ENCODE data around the gene BCL6.
A peak's percentile ranks its signal among the peaks of the same experiment; 100 is the strongest.

Gene BCL6

DNA sequence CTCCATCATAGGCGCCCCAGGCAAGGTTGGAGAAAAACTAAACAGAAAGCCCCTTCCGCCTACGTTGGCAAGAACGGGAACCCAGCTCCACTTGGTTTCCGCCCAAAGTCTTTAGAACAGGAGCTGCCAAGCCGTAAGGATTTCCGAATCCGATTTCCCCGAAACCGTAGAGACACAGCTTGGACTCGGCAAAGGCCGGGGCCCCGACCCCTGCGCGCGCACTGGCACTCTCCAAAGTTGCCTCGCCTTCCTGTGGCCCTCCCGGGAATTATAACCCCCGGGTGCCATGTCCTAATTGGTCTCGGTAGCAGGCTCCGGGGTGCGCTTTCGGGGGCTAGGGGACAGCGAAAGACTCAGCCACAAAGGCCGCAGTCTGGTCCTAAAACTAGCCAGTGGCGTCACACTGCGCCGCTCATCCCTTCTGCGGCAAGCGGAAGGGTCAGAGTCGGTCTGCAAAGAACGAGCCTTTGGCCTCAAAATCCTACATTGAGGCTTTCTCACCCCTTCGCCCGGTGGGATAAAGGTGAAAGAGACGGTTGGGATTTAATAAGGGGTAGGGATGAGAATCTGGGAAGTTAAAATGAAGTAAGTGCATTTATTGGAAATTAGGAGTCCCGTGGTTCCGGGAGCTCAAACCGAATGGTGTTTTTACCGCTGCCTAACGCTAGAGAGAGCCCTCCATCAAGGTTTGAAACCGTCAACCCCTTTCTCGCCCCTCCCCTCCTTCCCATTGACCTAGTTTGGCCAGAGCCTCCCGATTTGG lies 6.8 kb downstream of the BCL6 start:
- DNase-seq = peak; percentile 86 to 91

DNA sequence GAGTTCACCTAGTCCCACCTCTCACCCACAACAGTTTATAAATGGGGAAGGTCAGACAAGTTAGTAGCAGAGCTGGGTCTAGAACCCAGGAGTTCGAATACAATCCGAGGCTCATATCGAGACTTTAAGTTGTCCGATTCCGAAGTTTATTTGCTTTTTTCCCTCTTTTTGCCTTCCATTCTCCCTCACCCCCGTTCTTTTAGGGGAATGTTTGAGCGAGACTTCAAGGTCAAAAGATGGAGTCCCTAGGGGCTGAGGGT lies 7.3 kb downstream of the BCL6 start:
- DNase-seq = no peak

DNA sequence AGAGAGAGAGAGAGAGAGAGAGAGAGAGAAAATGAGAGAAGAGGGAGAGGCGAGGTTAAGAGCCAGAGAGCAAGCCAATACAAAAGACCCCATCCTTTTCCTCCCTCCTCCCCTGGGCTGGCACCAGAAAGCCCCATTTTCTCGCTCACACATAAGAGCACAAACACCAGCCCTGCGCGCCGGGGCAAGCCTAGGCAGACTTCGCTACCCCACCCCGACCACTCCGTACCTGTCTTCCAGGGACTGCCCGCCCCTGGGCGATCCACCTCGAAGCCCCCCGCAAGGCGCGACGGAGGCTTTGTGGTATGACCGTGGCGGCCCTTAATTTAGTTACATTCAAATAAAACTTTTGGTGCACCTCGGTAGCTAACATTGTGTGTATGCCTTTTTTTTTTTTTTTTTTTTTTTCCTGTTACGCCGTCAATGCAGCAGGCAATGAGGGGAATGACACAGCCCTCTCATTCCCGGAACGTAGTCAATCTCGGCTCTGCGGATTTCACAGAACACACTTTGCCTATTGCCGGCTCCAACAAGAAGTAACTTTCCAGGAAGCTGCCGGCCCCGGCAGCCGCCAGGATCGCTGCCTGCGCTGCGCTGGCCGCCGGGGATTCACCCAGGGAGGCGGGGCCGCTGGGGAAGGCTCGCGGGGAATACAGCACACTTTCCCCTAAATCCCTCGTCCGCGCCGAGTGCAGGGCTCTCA lies 7.7 kb downstream of the BCL6 start:
- DNase-seq = peak in 1 of 2 experiments; percentile 35

DNA sequence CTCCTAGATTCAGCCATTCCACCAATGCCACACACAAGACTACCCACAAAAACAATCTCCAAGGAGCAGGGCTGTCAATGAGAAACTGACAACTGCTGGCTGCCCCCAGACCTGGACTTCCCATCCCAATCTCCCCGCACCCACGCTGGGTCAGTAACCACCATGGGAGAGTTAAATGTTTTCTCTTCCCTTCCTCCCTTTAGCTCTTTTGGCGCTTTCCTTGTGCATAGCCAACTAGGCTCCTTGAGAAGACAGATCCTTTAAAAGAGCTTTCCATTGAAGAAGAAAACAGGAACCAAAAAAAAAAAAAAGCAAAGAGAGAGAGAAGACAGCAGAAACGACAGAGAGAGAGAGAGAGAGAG lies 8.3 kb downstream of the BCL6 start:
- DNase-seq = no peak

DNA sequence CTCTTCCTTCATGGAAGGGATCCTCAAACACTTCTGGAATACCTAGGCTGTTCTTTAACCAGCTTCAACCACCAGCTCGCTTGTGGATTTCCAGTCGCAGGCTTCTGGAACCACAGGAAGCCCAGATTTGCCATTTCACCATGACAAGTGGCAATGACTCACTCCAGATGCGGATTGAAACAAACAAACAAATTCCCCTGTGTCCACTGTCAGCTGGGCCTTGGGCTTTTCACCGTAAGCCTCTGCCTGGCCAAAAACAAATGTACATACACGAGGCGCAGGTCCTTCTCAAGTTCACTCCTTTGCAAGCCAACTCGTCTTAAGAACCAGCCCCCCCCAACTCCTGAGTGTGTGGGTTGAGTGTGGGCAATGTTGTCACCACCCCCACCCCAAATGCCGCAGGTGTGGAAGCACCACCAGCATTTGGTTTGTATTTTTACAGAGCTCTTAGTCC lies 8.8 kb downstream of the BCL6 start:
- no peak for DNase-seq

DNA sequence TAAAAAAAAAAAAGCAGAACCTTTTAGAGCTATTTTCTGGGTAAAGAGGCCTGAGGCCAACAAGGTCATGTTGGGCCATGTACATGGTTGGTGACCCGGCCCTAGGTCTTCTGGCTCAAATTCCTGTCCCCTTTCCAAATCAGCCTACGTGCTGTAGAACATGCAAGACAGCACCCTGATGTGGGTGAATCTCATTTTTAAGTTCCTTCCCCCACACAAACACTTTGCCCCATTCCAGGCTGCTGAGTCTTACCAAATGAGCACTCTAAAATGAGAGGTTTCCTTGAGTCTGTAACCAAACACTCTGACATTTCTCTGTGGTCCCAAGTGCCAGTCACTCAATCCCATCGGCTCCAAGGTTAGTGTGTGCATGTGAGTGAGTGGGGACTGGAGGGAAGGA lies 9.4 kb downstream of the BCL6 start:
- DNase-seq = no peak

DNA sequence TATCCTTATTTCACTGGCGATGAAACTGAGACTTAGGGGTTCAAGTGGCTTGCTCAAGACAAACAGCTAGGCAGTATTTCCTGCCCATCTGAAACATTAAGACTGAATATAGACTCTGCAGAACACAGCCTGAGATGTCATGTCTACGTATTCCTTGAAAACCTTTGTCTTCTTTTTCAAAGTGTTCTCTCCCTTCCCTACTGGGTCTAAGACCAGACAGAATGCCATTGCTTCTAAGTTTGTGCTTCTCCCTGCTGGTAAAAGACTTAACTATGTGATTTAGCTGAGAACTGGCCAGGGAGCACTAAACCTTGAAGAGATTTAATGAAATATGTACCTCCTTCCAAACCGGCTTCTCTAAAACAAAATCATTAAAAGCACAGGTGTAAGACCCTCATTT lies 9.9 kb downstream of the BCL6 start:
- DNase-seq = no peak

DNA sequence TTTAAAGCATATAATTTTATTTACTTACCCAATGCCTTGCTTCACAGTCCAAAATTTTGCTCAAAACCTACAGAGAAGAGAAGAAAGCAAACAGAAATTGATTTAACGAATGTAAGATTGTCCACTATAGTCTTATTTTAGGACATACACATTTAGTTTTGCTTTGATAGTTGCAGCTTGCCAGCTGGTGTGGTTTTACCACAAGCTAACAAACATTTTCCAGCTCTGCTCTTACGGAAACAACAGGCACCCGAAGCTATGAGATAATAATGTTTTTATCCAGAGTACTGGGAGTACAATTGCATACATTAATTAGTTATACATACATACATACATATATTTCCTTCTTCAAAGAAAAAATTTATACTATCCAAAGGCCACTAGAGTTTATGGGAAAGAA lies 10.4 kb downstream of the BCL6 start:
- DNase-seq = no peak

DNA sequence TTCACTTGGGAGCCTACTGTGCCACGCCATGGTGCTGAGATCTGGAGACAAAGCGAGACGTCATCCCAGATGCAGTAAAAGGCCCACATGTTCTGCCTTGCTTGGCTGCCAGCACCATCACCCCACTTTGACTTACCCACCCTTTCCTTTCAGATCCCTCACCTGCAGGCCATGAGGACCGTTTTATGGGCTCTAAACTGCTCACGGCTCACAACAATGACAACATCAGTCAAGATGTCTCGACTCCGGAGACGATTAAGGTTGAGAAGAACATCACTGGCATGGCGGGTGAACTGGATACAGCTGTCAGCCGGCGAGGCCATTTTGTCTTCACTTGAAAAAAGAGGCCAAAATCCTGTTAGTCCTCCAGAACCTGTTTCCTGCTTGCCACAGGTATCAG lies 11.9 kb downstream of the BCL6 start:
- no peak for DNase-seq

DNA sequence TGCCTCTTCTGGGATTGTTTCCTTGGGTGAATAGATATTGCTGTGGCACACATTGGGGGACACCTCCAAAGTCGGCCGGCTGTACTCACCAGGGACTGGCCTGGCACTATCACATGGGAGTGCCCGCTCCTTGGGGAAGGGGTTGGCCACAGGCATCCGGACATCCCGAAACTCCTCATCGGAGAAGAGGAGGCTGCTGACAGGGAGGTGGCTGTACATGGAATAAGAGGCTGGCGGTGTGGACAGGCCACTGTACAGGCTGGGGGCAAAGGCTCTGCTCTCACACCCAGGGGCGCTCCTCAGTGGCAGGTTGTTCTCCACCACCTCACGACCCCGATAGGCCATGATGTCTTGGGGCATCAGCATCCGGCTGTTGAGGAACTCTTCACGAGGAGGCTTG lies 15.7 kb downstream of the BCL6 start:
- DNase-seq = no peak

DNA sequence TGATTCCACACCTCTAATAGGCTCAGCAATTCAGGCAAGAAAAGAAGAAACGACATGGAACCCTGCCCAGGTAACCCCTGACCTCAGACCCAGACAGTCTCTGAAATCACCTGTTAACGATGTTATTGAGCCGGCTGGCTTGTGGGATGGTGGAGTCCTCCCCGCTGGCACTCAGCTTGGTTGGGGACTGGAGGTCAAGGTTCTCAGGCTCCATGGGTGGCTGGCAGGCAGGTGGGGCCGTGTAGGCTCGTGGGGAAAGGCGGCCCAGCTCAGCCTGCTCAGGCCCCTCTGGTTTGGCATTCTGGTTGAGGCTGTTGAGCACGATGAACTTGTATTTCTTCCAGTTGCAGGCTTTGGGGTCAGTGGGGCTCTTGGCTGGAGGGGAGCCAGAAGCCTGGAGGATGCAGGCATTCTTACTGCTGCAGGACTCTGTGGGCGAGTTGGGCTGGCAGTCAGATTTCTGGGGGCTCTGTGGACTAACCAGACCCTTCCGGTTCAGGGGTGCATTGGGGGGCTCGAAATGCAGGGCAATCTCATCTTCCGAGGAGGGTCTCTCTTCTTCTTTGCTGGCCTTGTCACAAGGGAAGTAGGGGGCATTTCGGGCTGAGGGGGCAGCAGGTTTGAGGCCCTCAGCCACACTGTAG lies 16.2 kb downstream of the BCL6 start:
- DNase-seq = no peak

DNA sequence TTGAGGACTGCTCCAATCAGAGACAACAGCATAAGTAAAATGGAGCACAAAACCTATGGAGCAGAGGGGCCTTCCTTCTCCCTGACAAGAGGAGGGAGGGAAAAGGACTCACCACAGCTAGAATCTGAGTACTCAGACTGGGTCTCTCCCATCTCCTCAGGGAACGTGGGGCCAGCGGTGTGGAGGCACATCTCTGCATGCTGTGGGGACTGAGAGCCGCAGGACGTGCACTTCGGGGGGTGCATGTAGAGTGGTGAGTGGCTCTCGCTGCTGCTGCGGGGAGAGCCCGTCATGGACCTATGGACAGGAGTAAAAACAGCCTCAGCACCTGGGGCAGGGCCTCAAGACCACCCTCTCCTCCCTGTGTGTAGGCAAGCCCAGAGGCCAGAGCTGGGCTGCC lies 17.0 kb downstream of the BCL6 start:
- DNase-seq = no peak

DNA sequence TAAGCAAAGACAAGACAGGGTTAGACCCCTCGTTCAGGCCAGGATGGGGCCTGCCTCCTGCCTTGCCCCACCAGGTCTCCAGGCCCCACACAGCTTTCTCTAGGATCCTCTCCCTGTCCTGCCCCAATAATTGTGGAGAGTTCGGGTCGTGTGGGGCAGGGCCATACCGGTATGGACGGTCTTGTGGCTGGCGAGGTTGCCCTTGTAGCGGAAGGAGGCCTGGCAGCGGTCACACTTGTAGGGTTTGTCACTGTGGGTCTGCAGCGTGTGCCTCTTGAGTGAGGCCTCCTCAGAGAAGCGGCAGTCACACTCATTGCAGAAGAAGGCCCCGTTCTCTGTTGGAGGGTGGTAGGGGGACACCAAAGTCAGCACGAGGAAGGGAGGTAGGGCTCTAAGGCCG lies 18.7 kb downstream of the BCL6 start:
- no peak for DNase-seq

DNA sequence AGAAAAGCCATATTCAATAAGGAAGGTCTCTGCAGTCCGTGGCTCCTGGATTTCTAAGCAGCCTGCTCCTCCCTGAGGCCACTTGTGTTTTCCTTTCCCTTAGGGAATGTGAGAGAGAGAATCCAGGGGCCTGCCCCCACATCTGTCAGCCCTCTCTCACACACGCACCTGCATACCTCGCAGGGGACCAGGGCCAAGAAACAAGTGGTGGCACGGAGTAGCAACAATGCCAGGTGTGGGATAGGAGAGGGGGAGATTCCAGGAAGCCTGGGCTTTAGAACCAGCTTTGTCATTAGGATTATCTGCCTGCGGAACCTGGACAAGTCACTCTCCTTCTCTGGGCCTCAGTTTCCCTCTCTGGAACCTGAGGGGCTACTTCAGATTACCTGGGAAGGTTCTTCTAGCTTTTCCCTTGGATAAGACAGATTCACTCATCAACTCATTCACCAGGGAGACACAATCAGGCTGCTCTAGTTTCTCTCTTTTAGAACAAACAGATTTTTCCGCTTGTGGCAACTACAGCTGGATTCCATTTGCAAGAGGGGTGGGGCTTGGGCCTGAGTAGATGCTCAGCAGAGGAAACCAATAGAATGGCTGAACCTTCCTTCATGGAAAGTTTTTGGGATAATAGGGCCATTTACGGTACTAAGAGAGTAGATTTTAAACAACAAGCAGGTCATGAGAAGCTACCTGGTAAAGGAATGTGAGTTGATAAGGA lies 19.5 kb downstream of the BCL6 start:
- DNase-seq = no peak

DNA sequence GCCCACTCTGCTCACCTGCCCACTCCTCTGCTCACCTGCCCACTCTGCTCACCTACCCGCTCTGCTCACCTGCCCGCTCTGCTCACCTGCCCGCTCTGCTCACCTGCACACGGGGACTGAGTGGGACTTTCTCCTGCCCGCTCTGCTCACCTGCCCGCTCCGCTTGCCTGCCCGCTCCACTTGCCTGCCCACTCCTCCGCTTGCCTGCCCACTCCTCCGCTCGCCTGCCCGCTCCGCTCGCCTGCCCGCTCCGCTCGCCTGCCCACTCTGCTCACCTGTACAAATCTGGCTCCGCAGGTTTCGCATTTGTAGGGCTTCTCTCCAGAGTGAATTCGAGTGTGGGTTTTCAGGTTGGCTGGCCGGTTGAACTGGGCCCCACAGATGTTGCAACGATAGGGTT lies 20.0 kb downstream of the BCL6 start:
- DNase-seq = no peak

DNA sequence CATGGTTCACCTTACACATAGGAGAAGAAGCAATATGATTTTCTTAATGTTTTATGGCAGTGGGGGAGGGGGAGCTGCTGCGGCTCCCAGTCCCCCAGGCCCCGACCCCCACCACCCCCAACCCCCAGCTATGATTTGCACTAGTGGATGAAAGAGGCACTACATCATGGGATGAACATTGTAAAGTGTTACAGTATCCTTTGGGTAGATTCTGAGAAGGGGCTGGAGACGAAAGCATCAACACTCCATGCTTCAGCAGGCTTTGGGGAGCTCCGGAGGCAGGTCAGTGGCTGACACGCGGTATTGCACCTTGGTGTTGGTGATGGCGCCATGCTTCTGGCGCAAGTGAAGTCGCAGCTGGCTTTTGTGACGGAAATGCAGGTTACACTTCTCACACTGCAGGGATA lies 23.1 kb downstream of the BCL6 start:
- no peak for DNase-seq

DNA sequence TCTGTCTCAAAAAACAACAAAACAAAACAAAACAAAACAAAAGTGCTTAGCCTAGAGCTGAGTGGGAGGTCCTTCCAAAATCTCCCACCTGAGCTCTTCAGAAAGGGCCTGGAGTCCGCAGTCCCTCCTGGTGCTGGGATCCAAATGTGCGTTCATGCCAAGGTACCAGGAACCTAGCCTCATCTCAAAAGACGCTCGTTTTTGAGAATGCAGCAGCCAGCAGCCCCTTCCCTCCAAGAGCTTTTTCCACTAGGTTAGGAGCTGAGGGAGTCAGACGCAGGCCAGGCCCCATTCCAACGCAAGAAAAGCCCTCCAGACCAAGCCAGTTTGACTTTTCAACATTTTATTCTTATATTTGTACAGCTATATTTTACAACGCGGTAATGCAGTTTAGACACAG lies 24.2 kb downstream of the BCL6 start:
- no peak for DNase-seq

DNA sequence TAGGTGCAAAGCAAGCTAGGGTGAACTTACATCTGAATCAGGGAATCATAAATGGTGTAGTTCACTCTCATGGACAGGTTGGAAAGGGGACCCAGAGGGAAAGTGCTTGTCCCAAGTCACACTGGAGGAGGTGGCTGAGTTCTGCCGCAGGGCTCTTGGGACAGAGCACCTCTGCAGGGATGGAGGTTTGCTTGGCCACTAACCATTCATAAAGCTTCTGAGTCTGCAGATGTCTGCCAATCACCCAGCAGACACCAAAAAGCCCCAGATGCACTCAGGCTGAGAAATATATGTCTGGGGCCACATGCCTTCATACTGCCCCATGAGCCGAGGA lies 25.0 kb downstream of the BCL6 start:
- DNase-seq = no peak

DNA sequence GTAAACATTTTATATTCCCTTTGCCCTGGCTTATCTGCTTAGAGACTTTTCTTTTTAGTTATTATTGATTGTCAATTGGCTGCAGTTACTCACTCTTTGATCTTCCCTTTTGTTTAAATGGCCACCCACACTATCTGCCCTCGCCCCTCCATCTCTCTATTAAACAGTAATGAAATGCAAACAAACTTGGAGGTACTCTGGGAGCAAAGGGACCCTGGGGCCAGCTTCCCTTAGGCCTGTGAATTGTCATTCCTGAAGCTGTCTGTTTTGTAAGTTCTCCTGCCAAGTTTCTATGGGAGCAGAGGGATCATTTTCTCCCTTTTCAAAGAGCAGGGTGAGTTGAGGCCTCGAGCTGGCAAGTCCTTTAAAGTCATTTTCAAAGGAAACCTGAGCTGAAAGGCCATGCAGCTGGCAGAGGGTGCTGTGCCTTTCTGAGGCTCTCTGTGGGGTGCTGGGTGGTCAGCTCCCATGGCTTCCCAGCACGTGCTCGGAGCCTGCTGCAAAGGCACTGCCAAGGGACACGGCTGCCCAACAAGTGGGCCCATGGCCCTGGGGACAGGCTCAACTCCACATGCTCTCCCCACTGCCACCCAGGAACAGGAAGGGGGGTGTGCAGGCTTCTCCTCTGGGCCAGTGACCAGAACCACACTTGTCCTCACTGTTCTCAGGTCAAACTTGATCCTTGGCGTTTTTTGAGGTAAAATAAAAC lies 25.5 kb downstream of the BCL6 start:
- DNase-seq = no peak

DNA sequence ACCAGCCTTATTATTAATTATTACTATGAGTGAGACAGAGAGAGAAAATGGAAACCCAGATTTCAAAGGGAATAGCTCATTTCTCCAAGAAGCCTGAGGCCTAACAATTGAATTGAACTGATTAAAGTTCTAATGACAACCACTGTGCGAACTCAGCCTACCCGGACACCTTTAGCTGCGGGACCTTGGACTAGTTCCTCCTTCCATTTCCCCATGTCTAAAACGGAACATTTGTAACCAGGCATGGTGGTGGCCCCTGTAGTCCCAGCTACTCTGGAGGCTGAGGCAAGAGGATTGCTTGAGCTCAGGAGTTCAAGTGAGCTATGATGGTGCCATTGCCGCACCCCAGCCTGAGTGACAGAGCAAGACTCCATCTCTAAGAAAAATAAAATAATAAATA lies 26.5 kb downstream of the BCL6 start:
- DNase-seq = no peak

DNA sequence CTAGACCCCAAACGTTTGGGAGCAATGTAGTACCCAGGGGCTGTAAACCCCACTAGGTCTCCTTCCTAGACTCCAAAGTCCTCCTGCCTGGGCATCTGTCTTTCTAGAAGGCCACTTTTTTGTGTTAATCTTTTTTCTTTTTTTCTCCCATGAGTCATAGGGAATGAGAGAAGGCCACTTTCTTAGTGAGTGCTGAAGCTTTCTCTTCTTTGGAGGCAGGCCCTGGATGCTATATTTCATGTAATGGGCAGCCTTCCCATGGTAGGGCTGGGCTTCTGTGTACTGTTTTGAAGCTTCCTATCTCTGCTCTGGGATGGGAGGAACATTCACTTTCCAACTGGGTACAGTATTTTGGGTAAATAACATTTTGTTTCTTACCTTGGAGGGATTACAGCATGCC lies 27.7 kb downstream of the BCL6 start:
- DNase-seq = no peak

DNA sequence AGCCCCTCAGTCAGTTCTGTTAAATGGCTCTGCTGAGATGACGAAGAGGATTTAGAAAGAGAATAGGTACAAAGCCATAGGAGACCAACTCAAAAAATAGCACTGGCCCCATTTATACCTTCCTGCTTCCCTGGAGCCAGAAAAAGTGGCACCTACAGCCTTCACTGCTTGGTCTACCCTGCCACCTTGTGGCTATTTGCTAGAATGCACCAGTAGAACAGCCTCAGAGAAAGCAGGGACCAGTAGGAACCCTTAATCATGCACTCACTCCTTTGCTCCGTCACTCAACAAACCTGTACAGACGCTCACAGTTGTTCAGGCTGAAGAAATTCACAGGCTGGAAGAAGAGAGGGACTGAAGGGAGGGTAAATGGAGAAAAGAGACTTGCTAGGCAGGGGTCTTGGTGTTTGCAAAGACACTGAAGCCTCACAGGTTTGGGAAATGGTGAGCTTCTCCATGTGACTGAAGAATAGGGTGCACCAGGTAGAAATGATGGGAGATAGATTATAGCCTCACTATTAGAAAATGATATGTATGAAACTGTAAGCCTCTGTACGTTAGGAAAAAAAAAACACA lies 30.8 kb downstream of the BCL6 start:
- DNase-seq = peak; percentile 70 to 83

DNA sequence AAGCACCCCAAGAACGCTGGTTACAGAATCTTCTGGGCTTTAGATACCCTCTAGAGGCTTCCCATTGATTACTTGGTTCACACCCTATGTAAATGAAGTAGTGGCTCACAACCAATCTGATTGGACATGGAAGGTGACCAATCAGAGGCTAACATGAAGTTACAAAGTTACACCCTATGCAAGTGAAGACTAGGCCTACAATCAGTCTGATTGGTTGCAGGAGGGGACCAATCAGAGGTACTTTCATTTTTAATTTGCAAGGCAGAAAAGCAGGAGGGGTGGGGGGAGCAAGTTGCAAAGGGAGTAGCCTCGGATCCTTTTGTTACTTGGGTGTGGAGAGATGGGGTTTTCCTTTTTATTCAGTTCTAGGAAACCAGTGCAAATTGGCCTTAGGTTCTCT lies 31.8 kb downstream of the BCL6 start:
- DNase-seq = peak; percentile 11
